GM18502 (cell line): ENCODE measurements around the gene BUB1B.
"Not testable (repeated sequence)": the region's sequence is repeated elsewhere in the genome, so short reads cannot be mapped to it uniquely, and the experiment has no call there.

Experiments
- ATAC-seq: cut with Tn5 transposase; IDR thresholded peaks from one replicate; pipeline ENCODE4 v1.9.1; 2021; ENCODE audit warnings: mild to moderate bottlenecking; ENCODE audit not compliant: unreplicated experiment, poor library complexity

Gene BUB1B

DNA sequence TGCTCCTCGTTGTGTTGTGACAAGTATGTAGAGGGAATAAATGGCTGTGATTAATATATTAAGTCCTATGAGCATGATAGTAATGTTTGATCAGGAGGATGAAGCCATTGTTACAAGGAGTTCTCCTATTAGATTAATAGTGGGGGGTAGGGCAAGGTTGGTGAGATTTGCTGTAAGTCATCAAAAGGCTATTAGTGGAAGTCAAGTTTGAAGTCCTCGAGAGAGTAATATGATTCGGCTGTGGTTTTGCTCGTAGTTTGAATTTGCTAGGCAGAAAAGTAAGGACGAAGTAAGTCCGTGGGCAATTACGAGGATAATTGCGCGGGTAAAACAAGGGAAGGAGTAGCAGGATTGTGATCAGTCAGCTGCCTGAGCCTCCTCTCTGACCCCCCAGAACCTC lies 26.0 kb upstream of the BUB1B start:
- no peak for ATAC-seq

- ATAC-seq, result not testable (repeated sequence)
Measured at GRCh38 chr15:40135846-40136450, 24.9 kb upstream of the BUB1B start.

DNA sequence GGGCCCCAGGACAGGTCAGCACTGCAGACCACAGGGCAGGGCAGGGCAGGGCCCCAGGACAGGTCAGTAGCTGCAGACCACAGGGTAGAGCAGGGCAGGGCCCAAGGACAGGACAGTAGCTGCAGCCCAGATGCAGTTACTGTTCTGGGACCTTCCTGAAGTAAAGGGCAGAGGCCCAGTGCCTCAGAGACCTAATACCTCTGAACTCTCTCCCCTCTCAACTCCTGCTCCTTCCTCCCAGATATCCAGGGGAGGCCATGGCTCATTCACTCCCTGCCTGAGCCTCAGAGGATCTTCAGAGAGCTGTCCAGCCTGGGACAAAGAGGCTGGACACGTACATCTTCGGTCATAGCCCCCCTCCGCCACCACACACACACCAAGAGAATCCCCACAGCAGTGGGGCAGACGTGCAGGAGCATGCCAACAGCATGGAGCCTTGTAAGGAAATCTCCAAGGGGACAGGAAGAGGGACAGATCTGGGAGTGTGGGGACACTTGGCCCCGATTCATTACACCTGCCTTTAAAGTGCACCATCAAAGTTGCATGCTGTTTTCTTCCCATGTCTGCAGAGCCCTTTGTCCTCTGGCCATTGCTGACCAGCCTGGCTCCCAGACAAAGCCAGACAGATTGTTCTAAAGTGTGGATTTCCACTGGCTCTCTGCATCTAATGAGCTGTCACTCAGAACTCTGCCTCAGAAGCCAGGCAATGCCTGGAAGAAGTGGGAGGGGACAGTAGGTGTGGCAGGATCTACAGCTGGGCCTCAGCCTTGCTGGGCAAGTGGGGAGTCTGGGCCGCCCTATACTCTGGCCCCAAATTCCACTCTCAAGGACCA lies 24.2 kb upstream of the BUB1B start:
- no peak for ATAC-seq

DNA sequence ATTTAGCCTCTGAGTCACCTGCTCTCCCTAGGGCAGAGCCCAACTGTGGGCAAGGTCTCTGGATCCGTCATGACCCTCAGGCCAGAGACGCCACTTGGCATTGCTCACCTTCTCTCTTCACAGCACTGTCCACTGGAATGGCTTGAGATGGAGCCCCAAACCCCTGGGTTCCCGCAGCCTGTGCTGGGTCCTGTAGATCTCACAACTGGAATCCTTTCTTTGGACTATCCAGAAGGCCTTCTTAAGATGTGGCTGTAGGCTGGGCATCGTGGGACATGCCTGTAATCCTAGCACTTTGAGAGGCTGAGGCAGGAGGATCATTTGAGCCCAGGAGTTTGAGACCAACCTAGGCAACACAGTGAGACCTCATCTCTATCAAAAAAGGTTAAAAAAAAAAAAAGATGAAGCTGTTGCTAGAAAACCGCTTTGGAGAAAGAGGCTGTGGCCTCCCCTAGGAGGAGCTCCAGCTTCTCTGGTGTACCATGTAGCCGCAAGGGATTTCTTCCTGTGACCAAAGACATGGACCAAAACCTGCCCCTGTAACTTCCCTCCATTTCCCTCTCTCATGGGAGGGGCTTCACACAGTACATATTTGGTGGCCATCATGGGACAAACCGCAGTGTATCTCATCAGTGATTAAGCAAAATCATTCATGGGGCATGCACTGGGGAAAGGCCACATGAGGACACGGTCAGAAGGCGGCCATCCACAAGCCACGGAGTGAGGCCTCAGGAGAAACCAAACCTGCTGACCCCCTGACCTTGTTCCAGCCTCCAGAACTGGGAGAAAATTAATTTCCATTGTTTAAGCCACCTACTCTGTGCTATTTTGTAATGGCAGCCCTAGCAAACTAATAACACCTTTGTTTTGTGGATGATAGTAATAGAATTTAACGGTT lies 23.3 kb upstream of the BUB1B start:
- no peak for ATAC-seq

GRCh38 chr15:40138201-40138570 lies 22.7 kb upstream of the BUB1B start:
- not testable (repeated sequence) for ATAC-seq

DNA sequence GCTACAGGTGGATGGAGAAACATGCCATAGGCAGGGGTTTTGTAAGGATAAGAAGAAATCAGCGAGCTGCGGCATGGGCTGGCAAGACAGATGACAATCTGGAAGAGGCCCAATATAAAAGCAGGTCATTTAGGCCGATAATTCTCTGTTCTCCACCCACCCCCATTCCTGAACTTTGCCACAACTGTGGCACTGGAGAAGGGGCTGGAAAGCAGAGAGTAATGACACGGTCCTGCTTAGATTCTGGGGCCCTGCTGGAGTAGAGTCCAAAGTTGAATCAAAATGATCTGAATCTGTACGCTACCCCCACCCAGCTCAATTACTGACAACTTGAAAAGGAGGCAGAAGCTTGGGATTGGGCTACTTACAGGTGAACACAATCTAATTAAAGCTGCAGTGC lies 18.4 kb upstream of the BUB1B start:
- no peak for ATAC-seq

DNA sequence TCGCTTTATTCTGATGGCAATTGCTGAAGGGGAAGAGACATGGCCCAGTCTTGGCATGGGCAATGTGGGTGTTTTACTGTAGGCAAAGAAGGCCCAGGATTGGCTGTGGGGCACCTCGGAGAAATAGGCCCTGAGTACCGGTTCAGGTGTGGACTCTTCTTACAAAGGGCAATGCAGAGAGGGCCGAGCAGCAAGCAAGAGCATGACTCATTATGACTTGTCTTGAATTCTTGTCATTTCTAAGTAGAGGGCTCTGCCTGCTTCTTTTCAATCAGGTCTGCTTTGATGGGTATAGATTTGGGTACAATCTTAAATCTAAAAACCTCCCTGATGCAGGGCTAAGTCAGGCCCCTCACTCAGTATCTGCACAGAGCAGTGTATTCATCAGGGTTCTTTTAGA lies 14.8 kb upstream of the BUB1B start:
- ATAC-seq, result no peak

DNA sequence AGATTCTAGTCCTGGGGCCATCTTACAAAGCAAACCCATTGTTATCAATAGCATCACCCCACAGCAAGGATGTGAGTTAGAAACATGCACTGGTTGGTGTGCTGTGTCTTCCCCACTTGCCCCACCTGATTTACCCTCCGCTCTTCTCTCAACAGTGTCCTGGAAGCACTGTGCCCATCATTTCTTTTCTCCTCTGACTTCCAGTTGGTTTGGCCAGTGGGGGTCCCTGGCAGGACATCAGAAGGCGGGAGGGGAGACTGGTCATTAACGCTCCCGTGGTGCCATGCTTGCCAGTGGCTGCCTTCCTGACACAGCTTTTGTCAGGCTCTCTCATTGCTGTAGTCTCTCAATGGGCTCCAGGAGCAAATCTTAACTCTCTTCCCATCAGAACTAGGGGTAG lies 11.5 kb upstream of the BUB1B start:
- no peak for ATAC-seq

- ATAC-seq, result no peak
Measured at GRCh38 chr15:40150163-40150925, 10.5 kb upstream of the BUB1B start.

DNA sequence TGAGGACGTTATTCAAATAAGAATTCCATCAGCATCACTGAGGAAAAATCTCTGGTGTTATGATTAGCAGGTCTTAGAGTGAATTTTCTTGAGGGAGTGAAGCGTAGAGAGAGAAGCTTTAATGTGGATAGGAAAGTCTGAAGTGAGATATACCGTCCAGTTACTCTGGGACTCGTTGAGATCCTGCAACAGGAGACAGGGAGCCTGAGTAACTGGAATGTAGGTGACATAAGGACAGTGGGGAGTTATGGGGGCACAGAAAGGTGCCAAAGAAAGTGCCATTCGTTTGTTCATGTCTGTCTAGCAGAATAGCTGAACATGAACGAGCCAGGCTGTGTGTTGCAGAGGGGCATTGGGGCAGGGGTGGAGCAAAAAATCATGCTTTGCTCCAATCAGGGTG lies 9.4 kb upstream of the BUB1B start:
- ATAC-seq, result no peak

- no peak for ATAC-seq
Measured at GRCh38 chr15:40151991-40152390, 8.9 kb upstream of the BUB1B start.

DNA sequence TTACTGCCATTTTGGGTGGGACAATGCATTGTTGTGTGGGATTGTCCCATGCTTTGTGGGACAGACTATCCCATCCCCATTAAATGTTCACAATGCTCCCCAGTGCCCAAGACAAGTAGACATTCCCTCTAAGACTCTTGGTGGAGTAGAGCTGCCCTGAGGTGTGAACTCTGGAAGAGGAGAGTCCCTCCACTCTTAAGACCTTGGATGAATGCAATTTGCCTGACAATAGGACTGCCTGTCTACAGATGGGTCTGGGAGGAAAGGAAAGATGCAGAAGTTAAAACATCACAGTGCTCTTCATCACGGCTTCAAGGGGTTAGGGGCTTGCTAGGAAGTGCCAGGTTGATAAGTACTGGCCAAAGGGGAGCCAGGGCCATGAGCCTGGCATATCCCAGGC lies 6.0 kb upstream of the BUB1B start:
- ATAC-seq, result not testable (repeated sequence)

GRCh38 chr15:40155270-40155910 lies 5.5 kb upstream of the BUB1B start:
- ATAC-seq, result no peak

DNA sequence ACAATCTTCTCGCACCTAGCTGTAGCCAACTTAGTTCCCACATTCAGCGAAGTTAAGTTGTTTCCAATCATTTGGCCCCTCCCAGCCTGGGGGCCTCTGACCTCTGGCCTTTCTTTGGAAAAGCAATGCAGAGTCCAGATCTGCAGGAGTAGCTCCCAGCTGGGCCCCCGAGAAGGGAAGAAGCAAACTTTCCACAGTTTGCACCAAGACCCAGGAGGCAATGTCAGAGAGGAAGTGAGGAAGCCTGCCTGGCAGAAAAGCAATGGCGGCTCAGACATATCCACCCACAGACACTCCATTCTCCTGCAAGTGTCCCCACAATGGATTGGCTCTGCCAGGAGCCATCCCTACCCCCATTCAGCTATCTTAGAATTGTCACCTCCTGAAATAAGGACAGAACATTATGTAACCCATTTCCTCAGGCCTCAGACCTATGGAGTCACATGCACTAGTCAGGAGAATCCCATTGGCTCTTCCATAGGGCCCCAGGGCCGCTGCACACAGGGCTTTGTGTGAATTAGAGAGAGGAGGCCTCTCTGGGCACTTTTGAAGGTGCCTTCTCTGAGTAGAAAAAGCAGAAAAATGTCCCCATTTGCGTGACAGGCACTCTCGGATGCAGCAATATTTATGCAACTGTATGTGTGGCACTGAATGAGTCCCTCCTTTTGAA lies 3.0 kb upstream of the BUB1B start:
- no peak for ATAC-seq

GRCh38 chr15:40160021-40160420 lies 848 bp upstream of the BUB1B start:
- no peak for ATAC-seq

DNA sequence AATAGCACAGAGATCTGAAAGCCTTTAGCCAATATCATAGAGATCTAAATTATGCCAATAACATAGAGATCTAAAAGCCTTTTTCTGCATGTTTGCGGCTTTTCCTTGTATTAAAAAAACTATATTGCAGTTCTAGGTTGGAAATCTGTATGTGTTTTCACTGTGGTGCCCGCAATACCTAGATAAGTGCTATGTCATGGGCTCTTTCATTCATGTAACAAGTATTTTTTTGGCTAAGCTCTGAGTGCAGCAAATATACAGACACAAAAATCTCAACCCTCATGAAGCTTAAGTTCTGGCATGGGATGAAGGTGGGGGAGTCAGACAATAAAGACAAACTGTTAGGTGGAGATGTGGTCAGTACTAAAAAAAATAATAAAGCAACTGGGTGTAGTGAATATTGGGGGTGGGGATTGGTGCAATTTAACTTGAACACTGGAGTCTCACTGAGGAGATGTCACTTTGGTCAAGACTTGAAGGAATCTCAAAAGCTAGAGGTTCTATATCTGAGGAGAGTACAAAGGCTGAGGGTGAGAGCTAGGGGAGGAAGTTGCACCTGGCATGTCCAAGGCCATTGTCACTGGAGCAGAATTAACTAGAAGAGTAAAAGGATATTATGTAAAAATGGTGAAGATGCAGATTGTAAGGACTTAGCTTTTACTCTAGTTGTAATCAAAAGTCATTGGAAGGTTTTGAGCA lies 973 bp downstream of the BUB1B start:
- ATAC-seq, result no peak

DNA sequence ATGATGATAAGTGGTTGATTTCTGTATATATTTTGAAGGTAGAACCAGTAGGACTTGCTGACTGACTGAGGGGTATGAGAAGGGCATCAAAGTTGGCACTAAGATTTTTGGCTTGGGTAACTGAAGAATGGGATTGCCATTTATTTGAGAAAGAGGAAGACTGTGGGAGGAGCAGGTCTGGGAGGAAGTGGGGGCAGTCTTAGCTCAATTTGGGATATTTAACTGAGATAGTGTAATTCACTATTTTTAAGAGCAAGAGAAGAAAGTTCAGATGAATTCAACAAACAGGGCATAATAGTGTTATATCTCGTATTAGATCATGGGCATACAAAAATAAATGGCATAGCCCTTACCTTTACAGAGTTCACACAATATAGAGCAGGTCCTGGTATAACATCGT lies 1.7 kb downstream of the BUB1B start:
- ATAC-seq, result no peak

- no peak for ATAC-seq
Measured at GRCh38 chr15:40163657-40164416, 3.0 kb downstream of the BUB1B start.
